Activated CD8-positive, alpha-beta memory T cell treated with anti-CD3 and anti-CD28 coated beads for 36 hours (primary cell): ENCODE results near the gene CHST10. TPM values are rescaled to one million over a fixed set of nuclear protein-coding genes. Genes with fewer than 3 reads are reported as not detected.
"Not testable (repeated sequence)": the region's sequence is repeated elsewhere in the genome, so short reads cannot be mapped to it uniquely, and the experiment has no call there.

ENCODE experiments used
- CTCF ChIA-PET: fragments of 350-600 bp; sonication (Branson Sonifier 250); formaldehyde crosslinking; loops from one replicate; lab custom pipeline; 2021; ENCODE audit warnings: antibody characterized with exemption; lab: Charles Lee
- POLR2A ChIA-PET: fragments of 350-600 bp; sonication (Branson Sonifier 250); formaldehyde crosslinking; loops from one replicate; lab custom pipeline; 2021; ENCODE audit warnings: antibody characterized with exemption; lab: Charles Lee
- total RNA-seq, 2 experiments: library from RNA; stranded (reverse); gene quantifications; one replicate each; pipeline ENCODE4 v1.2.3, GENCODE V29; 2021

The CHST10 gene, protein sequence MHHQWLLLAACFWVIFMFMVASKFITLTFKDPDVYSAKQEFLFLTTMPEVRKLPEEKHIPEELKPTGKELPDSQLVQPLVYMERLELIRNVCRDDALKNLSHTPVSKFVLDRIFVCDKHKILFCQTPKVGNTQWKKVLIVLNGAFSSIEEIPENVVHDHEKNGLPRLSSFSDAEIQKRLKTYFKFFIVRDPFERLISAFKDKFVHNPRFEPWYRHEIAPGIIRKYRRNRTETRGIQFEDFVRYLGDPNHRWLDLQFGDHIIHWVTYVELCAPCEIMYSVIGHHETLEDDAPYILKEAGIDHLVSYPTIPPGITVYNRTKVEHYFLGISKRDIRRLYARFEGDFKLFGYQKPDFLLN
- total RNA-seq, result 10 to 100 TPM; 14.1 to 15.8 TPM

DNA sequence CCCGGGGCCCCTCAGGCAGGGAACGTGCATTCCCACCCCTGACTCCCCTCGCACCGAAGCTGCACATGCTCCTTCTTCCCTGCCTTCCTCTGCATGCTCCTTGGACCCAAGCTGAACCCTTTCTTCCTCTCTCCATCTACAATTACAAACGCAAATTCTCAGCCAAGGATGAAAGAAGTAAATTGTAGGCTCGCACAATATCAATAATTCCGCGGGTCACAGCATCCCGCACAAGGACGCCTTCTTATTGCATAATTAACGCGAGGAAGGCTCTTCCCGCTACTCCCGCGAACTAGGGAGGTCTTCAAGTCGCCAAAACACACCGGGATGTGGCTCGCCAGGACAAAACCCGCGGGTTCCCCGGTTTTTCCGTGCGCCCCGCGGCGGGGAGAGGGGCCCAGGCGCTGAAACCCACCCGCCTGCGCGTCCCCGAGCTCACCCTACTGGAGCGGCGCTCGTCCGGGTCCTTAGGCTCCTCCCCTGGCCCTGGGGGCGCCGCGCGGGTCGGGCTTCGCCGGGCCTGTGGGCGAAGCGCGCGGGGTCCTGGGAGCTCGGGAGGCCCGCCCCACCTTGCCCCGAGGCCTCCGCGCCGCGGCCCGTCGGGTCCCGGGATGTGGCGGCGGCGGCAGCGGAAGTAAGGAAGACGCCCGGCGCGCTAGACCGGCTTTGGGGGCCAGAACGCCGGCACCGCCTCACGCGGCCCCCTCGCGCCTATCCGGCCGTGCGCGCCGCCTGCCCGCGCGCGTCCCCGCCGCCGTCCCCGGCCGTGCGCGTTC is at the start of gene CHST10:
Gene CHST10 (minus strand): TSS at position 734 of the 776 bp plus-strand sequence. CDS start 10,993 bp downstream, outside the sequence.
- ChIA-PET POLR2A (interaction anchor here (2.0 kb wide), 1 partner anchor 146 kb away, joined by 6 read pairs; the partner anchor contains the start of gene PDCL3), CTCF (no interaction called here)

DNA sequence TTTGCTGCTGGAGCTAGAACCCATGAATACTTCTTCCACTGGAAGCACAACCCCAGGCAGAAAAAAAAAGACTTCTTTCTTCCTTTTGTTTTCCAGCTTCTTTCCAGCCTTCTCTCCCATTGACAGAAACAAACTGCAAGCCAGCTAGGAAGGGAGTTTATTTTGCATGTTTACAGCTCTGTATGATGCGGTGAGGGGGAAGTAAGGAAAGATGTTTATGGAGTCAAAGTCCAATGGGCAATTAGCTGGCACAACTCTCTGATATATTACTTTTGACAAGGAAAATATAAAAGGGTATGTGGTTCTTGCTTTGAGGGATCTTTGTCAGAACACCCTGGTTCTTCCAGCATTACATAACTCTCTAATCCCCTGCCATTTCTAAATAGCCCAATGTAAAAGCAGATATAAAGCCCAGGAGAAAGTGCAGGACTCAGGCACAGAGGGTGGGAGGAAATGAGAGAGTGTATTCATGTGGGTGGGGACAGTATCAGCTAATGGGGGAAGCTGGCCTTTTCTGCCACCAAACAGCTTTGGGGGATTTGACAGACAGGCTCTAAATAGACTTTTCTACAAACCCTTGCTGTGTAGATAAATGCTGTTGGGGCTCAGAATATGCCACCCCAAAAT is 43.5 kb upstream of the CHST10 start:
- ChIA-PET CTCF (no interaction called here), POLR2A (no interaction called here)

DNA sequence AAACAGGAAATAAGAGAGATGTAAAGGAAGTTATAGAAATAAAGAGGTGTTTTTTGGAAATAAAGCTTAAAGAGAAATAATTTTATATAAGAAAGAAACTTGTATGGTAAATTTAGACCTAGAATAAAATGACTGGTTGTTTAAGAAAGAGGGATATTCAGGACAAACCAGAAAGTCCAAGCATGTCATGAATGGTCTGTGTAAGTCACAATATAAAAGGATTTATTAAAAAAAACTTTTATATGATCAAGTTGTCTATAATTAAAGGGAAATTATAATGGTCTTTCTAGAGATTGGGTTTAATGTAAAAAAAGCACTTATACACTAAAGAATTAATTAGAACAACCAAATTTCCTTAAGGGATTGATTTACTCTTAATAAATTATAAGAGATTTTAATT is 38.9 kb upstream of the CHST10 start:
- POLR2A ChIA-PET, result not testable (repeated sequence)

DNA sequence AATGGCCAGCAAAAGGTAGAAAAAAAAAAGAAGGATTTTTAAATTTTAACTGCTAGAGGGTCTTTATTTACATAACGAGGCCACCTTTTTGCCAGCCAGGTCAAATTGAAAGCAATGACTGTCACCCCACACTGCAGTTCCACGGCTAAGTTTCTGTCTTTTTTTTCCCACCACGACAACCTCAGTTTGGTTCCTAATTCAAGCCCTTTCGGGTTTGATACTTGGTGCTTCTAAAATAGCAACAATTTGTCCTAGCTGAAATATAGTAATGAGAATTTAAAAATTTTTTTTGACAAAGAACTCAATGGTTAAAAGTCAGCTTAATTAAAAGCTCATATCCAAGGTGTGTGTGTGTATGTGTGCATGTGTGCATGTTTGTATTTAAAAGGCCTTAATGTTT is 36.4 kb upstream of the CHST10 start:
- POLR2A ChIA-PET, result no interaction called here
- CTCF ChIA-PET, result no interaction called here

More for the DNA sequence above, 38.9 kb upstream of the CHST10 start:
- CTCF ChIA-PET, result not testable (repeated sequence)

DNA sequence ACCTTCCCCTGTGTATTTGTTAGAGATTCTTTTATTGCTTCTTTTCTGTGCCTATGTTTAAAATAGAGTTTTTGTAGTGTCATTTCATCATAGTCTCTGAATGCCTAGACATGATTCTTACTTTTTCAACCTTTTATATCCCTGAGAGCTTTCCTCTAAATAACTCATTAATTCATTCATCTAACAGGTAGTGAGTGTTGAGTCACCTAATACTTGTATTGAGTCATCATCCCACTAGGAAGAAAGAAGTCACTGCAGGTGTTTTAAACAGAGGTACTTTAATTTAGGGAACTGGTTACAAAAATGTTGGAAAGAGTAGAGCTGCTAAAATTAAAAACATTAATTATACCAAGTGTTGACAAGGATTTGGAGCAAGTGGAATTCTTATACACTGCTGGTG is 34.3 kb upstream of the CHST10 start:
- ChIA-PET POLR2A (no interaction called here), CTCF (no interaction called here)

DNA sequence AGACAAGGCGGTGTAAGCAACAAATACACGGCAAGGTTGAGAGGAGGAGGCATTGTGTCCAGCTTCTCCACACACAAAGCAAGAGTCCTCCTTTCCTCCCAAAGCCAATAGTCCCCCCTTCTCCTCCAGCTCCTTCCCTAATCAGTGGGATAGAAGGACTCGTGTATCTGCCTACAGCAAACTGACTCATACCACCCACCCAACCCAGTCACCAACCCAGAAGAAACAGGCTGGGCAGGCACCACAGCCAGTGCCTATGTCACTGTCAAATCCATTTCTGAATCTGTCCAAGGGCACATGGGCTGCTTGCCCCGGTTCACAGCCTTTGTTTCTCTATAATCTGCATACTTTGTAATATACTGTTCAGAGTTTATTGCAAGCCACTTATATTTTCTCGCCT is 33.6 kb upstream of the CHST10 start:
- ChIA-PET POLR2A (no interaction called here), CTCF (interaction anchor here (0.5 kb wide), 1 partner anchor 1912 kb away, joined by 3 read pairs; no protein-coding TSS in a partner anchor)

DNA sequence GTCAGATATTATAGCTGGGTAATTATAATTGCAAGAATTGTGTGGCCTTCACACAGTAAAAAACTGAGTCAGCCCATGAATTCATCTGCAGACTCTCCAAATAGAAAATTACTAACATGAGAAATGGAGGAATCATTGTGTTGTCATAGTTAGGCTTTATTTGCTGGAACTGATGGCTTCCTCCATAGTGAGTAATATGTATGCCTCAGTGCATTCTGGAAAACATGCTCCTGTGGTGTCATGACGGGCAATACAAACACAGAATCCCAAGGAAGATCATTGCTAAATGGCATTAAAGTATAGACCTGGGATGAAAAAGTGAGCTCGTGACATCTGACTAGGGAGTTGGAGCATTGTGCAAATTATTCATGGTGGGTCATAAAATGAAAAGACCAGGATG is 29.2 kb upstream of the CHST10 start:
- POLR2A ChIA-PET, result no interaction called here
- CTCF ChIA-PET, result no interaction called here

DNA sequence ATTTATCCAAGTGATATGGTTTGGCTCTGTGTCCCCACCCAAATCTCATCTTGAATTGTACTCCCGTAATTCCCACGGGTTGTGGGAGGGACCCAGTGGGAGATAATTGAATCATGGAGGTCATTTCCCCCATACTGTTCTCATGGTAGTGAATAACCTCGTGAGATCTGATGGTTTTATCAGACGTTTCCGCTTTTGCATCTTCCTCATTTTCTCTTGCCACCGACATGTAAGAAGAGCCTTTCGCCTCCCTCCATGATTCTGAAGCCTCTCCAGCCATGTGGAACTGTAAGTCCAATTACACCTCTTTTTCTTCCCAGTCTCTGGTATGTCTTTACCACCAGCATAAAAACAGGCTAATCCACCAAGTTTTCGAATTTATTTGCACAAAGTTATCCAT is 20.3 kb upstream of the CHST10 start:
- ChIA-PET CTCF (no interaction called here), POLR2A (no interaction called here)

DNA sequence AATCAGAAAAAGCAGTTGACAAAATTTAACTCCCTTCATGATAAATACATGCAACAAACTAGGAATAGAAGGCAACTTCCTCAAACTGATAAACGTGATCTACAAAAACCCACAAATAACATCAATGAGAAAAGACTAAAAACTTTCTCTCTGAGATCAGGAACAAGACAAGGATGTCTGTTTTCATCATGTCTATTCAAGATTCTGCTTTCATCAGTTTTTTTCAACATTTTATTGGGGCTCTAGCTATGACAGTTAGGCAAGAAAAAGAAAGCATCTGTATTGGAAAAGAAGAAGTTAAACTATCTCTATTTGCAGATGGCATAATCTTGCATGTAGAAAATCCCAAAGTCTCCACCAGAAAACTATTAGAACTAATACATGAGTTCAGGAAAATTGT is 12.3 kb upstream of the CHST10 start:
- CTCF ChIA-PET, result no interaction called here

DNA sequence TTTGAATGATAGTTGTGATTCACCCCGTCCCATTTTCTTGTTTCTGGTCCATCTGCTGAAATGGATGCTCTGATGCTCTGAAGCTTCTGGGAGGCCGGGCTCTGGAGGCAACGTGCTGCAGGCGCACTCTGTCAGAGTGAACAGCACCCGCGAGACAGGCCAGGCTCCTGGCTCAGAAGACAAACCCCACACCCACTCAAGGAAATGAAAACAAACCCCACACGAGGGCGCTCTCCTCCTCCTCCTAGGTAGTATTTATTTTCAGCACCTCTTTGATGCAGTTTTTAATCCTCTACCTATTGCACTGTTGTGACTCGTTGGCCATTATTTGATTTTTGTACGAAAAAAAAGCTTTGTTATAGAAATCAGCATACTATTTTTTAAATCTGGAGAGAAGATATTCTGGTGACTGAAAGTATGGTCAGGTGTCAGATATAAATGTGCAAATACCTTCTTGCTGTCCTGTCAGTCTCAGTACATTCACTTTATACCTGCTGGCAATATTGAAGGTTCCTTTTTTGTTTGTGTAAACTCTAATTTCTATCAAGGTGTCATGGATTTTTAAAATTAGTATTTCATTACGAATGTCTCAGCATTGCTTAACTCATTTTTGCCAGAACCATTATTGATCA is 10.3 kb upstream of the CHST10 start:
- POLR2A ChIA-PET, result no interaction called here
- CTCF ChIA-PET, result no interaction called here

More for the DNA sequence above, 12.3 kb upstream of the CHST10 start:
- POLR2A ChIA-PET, result no interaction called here

DNA sequence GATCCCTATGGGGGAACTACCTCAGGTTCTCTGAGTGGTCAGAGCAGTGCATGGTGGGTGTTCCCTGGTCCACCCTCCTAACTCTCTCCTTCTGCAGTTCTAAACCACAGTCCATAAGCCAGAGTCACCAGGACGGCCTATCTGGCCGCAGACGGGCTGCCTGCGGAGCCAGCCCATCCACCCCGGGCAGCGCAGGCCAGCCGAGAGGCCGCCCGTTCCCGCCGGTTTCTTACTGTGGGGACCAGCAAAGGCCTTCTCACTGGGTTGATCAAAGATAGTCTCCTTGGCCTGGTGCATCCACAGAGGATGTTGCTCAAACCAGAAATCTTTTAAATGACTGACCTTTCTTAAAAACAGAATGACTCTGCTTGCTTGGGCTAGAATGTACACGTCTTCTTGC is 9.6 kb upstream of the CHST10 start:
- ChIA-PET CTCF (no interaction called here), POLR2A (no interaction called here)

DNA sequence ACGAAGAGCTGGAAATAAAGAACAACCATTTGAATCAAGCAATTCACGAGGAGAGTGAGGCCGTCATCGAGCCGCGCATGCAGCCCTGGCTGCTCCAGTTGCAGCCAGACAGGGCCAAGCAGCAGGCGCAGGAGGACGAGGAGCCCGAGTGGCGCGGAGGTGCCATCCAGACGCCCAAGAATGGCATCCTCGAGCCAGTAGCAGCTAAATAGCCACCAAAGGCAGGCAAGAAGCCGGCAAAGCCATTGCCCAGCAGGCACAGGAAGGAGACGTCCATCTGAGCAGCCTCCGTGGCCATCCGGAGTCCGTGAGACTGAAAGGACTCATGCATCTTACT is 8.9 kb upstream of the CHST10 start:
- CTCF ChIA-PET, result no interaction called here
- POLR2A ChIA-PET, result no interaction called here

DNA sequence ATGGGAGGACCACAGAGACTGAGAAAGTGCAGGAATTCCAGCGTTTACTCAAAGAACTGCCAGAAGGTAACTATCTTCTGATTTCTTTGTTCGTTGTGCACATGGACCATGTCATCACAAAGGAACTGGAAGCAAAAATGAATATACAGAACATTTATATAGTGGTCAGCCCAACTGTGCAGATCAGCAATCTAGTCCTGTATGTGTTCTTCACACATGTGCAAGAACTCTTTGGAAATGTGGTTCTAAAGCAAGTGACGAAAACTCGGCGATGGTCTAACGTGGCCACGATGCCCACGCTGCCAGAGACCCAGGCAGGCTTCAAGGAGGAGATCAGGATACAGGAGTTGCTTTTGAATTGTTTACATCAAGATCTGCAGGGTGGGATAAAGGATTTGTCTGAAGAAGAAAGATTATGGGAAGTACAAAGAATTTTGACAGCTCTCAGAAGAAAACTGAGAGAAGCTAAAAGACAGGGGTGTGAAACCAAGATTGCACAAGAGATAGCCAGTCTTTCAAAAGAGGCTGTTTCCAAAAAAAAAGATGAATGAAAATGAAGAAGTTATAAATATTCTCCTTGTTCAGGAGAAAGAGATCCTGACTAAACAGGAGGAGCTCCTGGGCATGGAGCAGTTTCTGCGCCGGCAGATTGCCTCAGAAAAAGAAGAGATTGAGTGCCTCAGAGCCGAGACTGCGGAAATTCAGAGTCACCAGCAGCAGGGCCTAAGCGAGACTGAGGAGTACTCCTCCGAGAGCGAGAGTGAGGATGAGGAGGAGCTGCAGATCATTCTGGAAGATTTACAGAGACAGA is 8.3 kb upstream of the CHST10 start:
- CTCF ChIA-PET, result no interaction called here
- POLR2A ChIA-PET, result no interaction called here

DNA sequence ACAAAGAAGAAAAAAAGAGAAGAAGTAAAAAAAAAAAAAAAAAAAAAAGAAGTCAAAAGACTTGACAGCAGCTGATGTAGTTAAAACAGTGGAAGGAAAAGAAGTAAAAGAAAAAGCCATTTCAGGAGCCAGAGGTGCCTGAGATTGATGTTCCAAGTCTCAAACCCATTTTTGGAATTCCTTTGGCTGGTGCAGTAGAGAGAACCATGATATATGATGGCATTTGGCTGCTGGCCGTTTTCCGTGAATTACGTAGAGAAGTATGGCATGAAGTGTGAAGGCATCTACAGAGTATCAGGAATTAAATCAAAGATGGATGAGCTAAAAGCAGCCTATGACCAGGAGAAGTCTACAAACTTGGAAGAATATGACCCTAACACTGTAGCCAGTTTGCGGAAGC is 7.6 kb upstream of the CHST10 start:
- ChIA-PET POLR2A (no interaction called here), CTCF (no interaction called here)

DNA sequence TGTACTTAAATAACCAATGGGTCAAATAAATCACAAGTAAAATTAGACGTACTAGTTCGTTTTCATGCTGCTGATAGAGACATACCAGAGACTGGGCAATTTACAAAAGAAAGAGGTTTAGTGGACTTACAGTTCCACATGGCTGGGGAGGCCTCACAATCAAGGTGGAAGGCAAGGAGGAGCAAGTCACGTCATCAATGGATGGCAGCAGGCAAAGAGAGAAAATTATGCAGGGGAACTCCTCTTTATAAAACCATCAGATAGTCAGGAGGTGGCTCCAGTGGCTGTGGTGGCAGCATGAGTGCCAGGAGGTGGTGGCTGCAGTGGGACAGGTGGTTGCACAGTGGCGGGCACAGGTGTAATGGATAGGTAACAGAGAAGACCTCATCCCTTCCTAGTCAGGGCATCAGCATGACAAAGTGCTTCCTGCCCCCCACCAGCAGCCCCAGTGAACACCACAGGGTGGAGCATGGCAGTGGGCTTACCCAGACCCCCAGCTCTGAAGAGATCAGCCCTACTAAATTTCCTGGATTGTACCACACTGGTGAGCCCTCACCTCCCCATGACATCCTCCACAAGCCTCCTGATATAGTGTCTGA is 6.9 kb upstream of the CHST10 start:
- POLR2A ChIA-PET, result no interaction called here
- CTCF ChIA-PET, result no interaction called here

DNA sequence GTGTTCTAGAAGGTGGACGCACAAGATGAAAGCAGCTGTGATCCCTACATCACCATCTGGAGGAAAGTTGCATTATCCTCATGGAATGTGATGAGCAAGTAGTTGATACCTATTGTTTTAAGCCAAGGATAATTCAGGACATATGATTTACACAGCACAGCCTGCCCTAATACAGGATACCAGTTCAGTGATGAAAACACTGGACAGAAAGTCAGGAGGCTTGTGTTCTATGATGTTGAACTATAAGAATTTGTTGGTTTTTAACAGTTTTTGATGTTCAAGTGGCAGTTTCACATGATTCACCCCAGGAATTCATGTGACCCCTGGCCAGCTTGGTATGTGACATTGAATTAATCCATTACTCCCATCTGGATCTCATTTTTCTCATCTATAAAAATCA is 6.2 kb upstream of the CHST10 start:
- ChIA-PET POLR2A (no interaction called here), CTCF (no interaction called here)

DNA sequence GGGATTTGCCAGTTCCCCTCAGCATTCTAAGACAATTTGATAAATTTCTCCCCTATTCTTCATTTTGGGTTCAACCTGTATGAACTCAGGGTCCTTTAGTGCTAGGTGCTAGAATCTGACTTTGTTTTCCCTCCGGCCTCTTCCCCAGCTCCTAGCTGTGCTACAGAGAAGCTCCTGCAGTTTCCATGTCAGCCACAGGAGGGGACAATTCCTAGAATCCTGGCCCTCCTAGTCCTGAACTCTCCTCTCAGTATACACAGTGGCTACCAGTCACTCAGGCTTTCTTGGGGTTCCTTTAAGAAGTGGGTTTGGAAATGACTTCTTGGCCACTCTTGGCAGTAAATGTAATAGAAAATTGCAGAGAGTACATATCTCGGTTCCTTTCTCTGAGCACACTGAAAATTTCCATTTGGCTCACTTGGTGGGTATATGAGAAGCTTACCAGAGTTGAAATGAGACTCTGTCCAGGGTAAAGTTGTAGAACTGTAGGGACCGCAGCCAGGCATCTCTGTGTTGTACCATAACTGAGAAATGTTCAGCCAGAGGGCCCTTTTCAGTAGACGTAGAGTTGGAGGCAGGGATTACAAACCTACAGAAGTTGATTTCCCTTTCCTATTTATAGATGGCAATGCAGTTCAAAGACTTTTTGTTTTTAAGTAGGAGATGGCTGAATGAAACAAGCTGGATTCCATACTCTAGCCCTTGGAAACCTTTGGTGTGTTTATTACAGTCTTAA is 5.0 kb upstream of the CHST10 start:
- POLR2A ChIA-PET, result no interaction called here
- CTCF ChIA-PET, result interaction anchor here (0.6 kb wide), 1 partner anchor 179 kb away, joined by 3 read pairs; no protein-coding TSS in a partner anchor

DNA sequence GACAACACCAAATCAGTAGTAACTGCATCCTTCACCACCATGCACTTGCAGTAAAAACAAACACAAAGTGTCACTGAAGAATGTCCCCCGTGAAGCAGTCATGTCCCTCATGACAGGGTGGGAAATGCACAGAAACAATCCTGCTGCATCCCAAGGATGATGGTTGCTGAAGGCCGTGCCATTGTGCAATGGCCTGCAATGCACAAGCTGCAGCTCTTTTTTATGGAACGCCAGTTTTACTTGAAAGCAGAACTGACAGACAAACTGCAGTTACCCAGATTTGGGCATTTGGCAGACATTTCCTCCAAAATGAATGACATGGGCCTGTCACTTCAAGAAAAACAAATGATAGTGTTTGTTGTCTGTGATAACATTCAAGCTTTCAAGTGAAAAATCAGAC is 2.4 kb upstream of the CHST10 start:
- ChIA-PET POLR2A (no interaction called here), CTCF (no interaction called here)
